GM12865 (cell line): Measurements from ENCODE around the gene AOX1.

Experiments
- DNase-seq: peaks from one replicate; pipeline ENCODE4 v3.0.0; 2010; ENCODE audit warnings: low read depth
- H3K4me3 ChIP-seq: 2 replicates; pipeline ENCODE4 v1.5.1; 2011; ENCODE audit warnings: mild to moderate bottlenecking, low read depth, low read length, control low read depth
- CTCF ChIP-seq: IDR thresholded peaks from 2 replicates; pipeline ENCODE4 v1.5.1; 2011; ENCODE audit warnings: low read length, control low read depth, low read depth, inconsistent platforms; ENCODE audit not compliant: insufficient read depth; ENCODE audit errors: missing control alignments

AOX1 gene

GRCh38 chr2:200654823-200655222, 69.0 kb downstream of the AOX1 start:
- no peak overlapping the region for H3K4me3 ChIP-seq
- no peak for DNase-seq
- no peak for TF ChIP-seq CTCF

GRCh38 chr2:200655918-200656580, 70.2 kb downstream of the AOX1 start:
- TF ChIP-seq CTCF = no peak
- no peak for DNase-seq
- no peak overlapping the region for H3K4me3 ChIP-seq

GRCh38 chr2:200658278-200658864, 72.6 kb downstream of the AOX1 start:
- H3K4me3 ChIP-seq = no peak overlapping the region
- TF ChIP-seq CTCF = no peak
- DNase-seq = peak; percentile 5

GRCh38 chr2:200659410-200659809, 73.6 kb downstream of the AOX1 start:
- DNase-seq = no peak
- no peak overlapping the region for H3K4me3 ChIP-seq
- TF ChIP-seq CTCF = no peak

GRCh38 chr2:200661477-200661876, 75.7 kb downstream of the AOX1 start:
- H3K4me3 ChIP-seq = no peak overlapping the region
- DNase-seq = no peak
- TF ChIP-seq CTCF = no peak

GRCh38 chr2:200662727-200663126, 76.9 kb downstream of the AOX1 start:
- DNase-seq = no peak
- H3K4me3 ChIP-seq = no peak overlapping the region
- TF ChIP-seq CTCF = no peak
